ENCODE results near the gene JADE3. TPM values are rescaled to one million over a fixed set of nuclear protein-coding genes. Genes with fewer than 3 reads are reported as not detected.
"Not testable (repeated sequence)": the region's sequence is repeated elsewhere in the genome, so short reads cannot be mapped to it uniquely, and the experiment has no call there.

JADE3 gene
- total RNA-seq, 1 experiment from 2014 or later: 14.3 TPM

- H3K4me3 ChIP-seq (replicated peaks in 1 of 2; ENCODE audit: low read depth in 1 of 2, low read length in 2 of 2): no peak overlapping the region
- RAD21 ChIA-PET (ENCODE audit: low non-redundant PET in 1 of 2, low total read pairs in 2 of 2, uncharacterized antibody in 2 of 2, unreplicated experiment in 2 of 2): no interaction called here
- H3K4me1 ChIP-seq (ENCODE audit: control insufficient read depth in 1 of 2, insufficient read depth in 2 of 2, low read length in 2 of 2): peaks cover 6 to 8% of the 10 kb centered on the region in 2 experiments
- no peak overlapping the region for H2AFZ ChIP-seq (ENCODE audit: low read depth, low read length, poor library complexity, severe bottlenecking)
- no peaks in the 10 kb centered on the region for H3K36me3 ChIP-seq (ENCODE audit: control insufficient read depth in 1 of 2, insufficient read depth in 2 of 2, low read length in 2 of 2)
- H3K27ac ChIP-seq (ENCODE audit: low read depth, low read length): no peak overlapping the region
- no peaks in the 10 kb centered on the region for H3K9me3 ChIP-seq (ENCODE audit: control insufficient read depth in 1 of 2, insufficient read depth in 1 of 2, low read depth in 1 of 2, low read length in 2 of 2)
- no peak for DNase-seq (ENCODE audit: low read depth, low spot score)
- intact Hi-C loops (cut with micrococcal nuclease): no loop called here
- no peak overlapping the region for H3K9ac ChIP-seq (ENCODE audit: low read length)
- POLR2A ChIA-PET: no interaction called here
- H4K20me1 ChIP-seq (ENCODE audit: insufficient read depth): no peaks in the 10 kb centered on the region
- ATAC-seq: no peak
- TF ChIP-seq RAD21 (IDR thresholded peaks at IDR 0.05; ENCODE audit: low read depth) (no peak), TCF7L2 (IDR thresholded peaks at IDR 0.05; ENCODE audit: borderline replicate concordance, extremely low read depth, insufficient read depth, insufficient read length) (no peak), ZNF274 (IDR thresholded peaks at IDR 0.05; ENCODE audit: low read depth, low read length) (no peak), FOSL1 (IDR thresholded peaks at IDR 0.05; ENCODE audit: low read depth) (no peak), POLR2AphosphoS5 (IDR thresholded peaks at IDR 0.05; ENCODE audit: low read depth, low read length) (no peak), JUND (IDR thresholded peaks at IDR 0.05) (no peak), SRF (IDR thresholded peaks at IDR 0.05; ENCODE audit: low read depth) (no peak)
- CTCF ChIA-PET: no interaction called here
- H3K9me2 ChIP-seq (ENCODE audit: insufficient read depth): no peaks in the 10 kb centered on the region
- H3K79me2 ChIP-seq (ENCODE audit: insufficient read depth, low read length): peaks cover 3% of the 10 kb centered on the region; the same call in 1 of the 2 replicates
- no TSS peak for BruUV-seq (replicated peaks)
- no peaks in the 10 kb centered on the region for H3K27me3 ChIP-seq (ENCODE audit: insufficient read depth, low read length)
- no peak overlapping the region for H3K4me2 ChIP-seq (ENCODE audit: low read length)
Observed at GRCh38 chrX:46967547-46967946, 55.3 kb downstream of the JADE3 start.

GRCh38 chrX:46977046-46977445, 64.8 kb downstream of the JADE3 start:
- POLR2A ChIA-PET; H3K9me2 ChIP-seq (ENCODE audit: insufficient read depth); H2AFZ ChIP-seq (ENCODE audit: low read depth, low read length, poor library complexity, severe bottlenecking); H3K27me3 ChIP-seq (ENCODE audit: insufficient read depth, low read length); H4K20me1 ChIP-seq (ENCODE audit: insufficient read depth); BruUV-seq (replicated peaks); H3K36me3 ChIP-seq (ENCODE audit: control insufficient read depth in 1 of 2, insufficient read depth in 2 of 2, low read length in 2 of 2); intact Hi-C loops (cut with micrococcal nuclease); CTCF ChIA-PET; H3K79me2 ChIP-seq (ENCODE audit: insufficient read depth, low read length); H3K4me3 ChIP-seq (replicated peaks in 1 of 2; ENCODE audit: low read depth in 1 of 2, low read length in 2 of 2); H3K9me3 ChIP-seq (ENCODE audit: control insufficient read depth in 1 of 2, insufficient read depth in 1 of 2, low read depth in 1 of 2, low read length in 2 of 2); H3K9ac ChIP-seq (ENCODE audit: low read length); DNase-seq (ENCODE audit: low read depth, low spot score); RAD21 ChIA-PET (ENCODE audit: low non-redundant PET in 1 of 2, low total read pairs in 2 of 2, uncharacterized antibody in 2 of 2, unreplicated experiment in 2 of 2); H3K27ac ChIP-seq (ENCODE audit: low read depth, low read length); H3K4me2 ChIP-seq (ENCODE audit: low read length); ATAC-seq: not testable (repeated sequence)
- peaks cover 7 to 16% of the 10 kb centered on the region in 2 experiments for H3K4me1 ChIP-seq (ENCODE audit: control insufficient read depth in 1 of 2, insufficient read depth in 2 of 2, low read length in 2 of 2)

Data from HCT116 (cell line).